HCT116 (cell line): ENCODE data around the gene PBXIP1. TPM values are rescaled to one million over a fixed set of nuclear protein-coding genes. Genes with fewer than 3 reads are reported as not detected.

Experiments used
- ATAC-seq: fragments of 200-7000 bp; cut with Tn5 transposase; 2 replicates; pipeline ENCODE4 v1.9.1; 2020; ENCODE audit warnings: mild to moderate bottlenecking, moderate library complexity
- BruUV-seq: library from RNA; stranded (reverse); fragments of 400-500 nt; replicated peaks from 2 replicates; lab custom pipeline; 2021; lab: Mats Ljungman, UMichigan
- CTCF ChIA-PET: fragments of 300-600 bp; sonication (Branson Sonifier 250); formaldehyde crosslinking; loops from one replicate; lab custom pipeline; 2021; ENCODE audit warnings: antibody characterized with exemption; lab: Charles Lee
- POLR2A ChIA-PET: fragments of 300-600, 350-600 bp; sonication (Branson Sonifier 250); formaldehyde crosslinking; loops from one replicate; lab custom pipeline; 2021; ENCODE audit warnings: antibody characterized with exemption; lab: Charles Lee
- RAD21 ChIA-PET, 2 experiments: fragments of 300-600 bp; sonication (Branson Sonifier 250); formaldehyde crosslinking; loops; one replicate each; lab custom pipeline; 2023; ENCODE audit warnings: low total read pairs in 2 of 2; ENCODE audit not compliant: uncharacterized antibody in 2 of 2, unreplicated experiment in 2 of 2, low non-redundant PET in 1 of 2; lab: Charles Lee
- DNase-seq: peaks from one replicate; pipeline ENCODE4 v3.0.0-alpha.2; 2010; ENCODE audit warnings: low read depth, low spot score
- H2AFZ ChIP-seq: fragments of 200-600 bp; shearing (Covaris generic), sonication (generic); 2 replicates; pipeline ENCODE4 v1.6.1; 2017; ENCODE audit warnings: low read depth, mixed run types, mixed read lengths, antibody characterized with exemption, low read length; ENCODE audit not compliant: poor library complexity, severe bottlenecking
- H3K27ac ChIP-seq: 2 replicates; pipeline ENCODE4 v1.5.1; 2012; ENCODE audit warnings: low read depth, low read length
- H3K27me3 ChIP-seq: fragments of 200-600 bp; sonication (generic); 2 replicates; pipeline ENCODE4 v1.6.1; 2016; ENCODE audit warnings: mixed run types, low read length, mixed read lengths; ENCODE audit not compliant: insufficient read depth
- H3K36me3 ChIP-seq, 2 experiments: fragments of 200-500 bp in 1 of 2; fragments of 200-600 bp in 1 of 2; sonication (Bioruptor generic) in 1 of 2; sonication (generic) in 1 of 2; 2 replicates each; pipeline versions ENCODE4 v1.5.1 to v1.6.1; 2014 to 2016; ENCODE audit warnings: low read length in 2 of 2, inconsistent platforms in 1 of 2, mixed read lengths in 1 of 2, mixed run types in 1 of 2; ENCODE audit not compliant: insufficient read depth in 2 of 2, control insufficient read depth in 1 of 2
- H3K4me1 ChIP-seq, 2 experiments: fragments of 200-600 bp in 1 of 2; sonication (generic) in 1 of 2; 2 replicates each; pipeline versions ENCODE4 v1.5.1 to v1.6.1; 2012 to 2017; ENCODE audit warnings: low read length in 2 of 2, inconsistent platforms in 1 of 2, mild to moderate bottlenecking in 1 of 2, mixed read lengths in 1 of 2, mixed run types in 1 of 2, moderate library complexity in 1 of 2; ENCODE audit not compliant: insufficient read depth in 2 of 2, control insufficient read depth in 1 of 2
- H3K4me2 ChIP-seq: fragments of 200-600 bp; sonication (generic); 2 replicates; pipeline ENCODE4 v1.6.1; 2017; ENCODE audit warnings: mixed run types, low read length, mixed read lengths
- H3K4me3 ChIP-seq, 2 experiments: fragments of 200-600 bp in 1 of 2; sonication (generic) in 1 of 2; replicated peaks in 1 of 2; 2 replicates each; pipeline ENCODE4 v1.5.1; 2011 to 2016; ENCODE audit warnings: low read length in 2 of 2, control low read depth in 1 of 2, low read depth in 1 of 2, mild to moderate bottlenecking in 1 of 2, mixed read lengths in 1 of 2, mixed run types in 1 of 2
- H3K79me2 ChIP-seq: fragments of 200-600 bp; sonication (generic); 2 replicates; pipeline ENCODE4 v1.6.1; 2017; ENCODE audit warnings: mild to moderate bottlenecking, mixed run types, low read length, moderate library complexity, mixed read lengths; ENCODE audit not compliant: insufficient read depth
- H3K9ac ChIP-seq: fragments of 200-600 bp; sonication (generic); 2 replicates; pipeline ENCODE4 v1.6.1; 2016; ENCODE audit warnings: low read length, mixed read lengths
- H3K9me2 ChIP-seq: fragments of 200-600 bp; sonication (generic), shearing (Covaris generic); 2 replicates; pipeline ENCODE4 v1.6.1; 2017; ENCODE audit warnings: mixed run types, mild to moderate bottlenecking, moderate library complexity; ENCODE audit not compliant: insufficient read depth
- H3K9me3 ChIP-seq, 2 experiments: fragments of 200-500 bp in 1 of 2; fragments of 200-600 bp in 1 of 2; sonication (Bioruptor generic) in 1 of 2; sonication (generic) in 1 of 2; 2 replicates each; pipeline ENCODE4 v1.6.1; 2014 to 2017; ENCODE audit warnings: low read length in 2 of 2, mixed read lengths in 2 of 2, inconsistent platforms in 1 of 2, low read depth in 1 of 2, mild to moderate bottlenecking in 1 of 2, mixed run types in 1 of 2, moderate library complexity in 1 of 2; ENCODE audit not compliant: control insufficient read depth in 1 of 2, insufficient read depth in 1 of 2
- H4K20me1 ChIP-seq: fragments of 200-600 bp; sonication (generic), shearing (Covaris generic); 2 replicates; pipeline ENCODE4 v1.6.1; 2017; ENCODE audit warnings: mixed run types, mild to moderate bottlenecking, moderate library complexity; ENCODE audit not compliant: insufficient read depth
- ATF3 ChIP-seq: IDR thresholded peaks from 2 replicates; pipeline ENCODE4 v1.6.1; 2012
- CBX3 ChIP-seq: IDR thresholded peaks from 2 replicates; pipeline ENCODE4 v1.6.1; 2012; ENCODE audit warnings: low read depth
- CTCF ChIP-seq, 3 experiments: fragments of 200-600 bp in 1 of 3; sonication (generic) in 1 of 3; IDR thresholded peaks in 2 of 3; conservative IDR thresholded peaks in 1 of 3; 2 replicates each; pipeline ENCODE4 v1.5.1; 2012 to 2017; ENCODE audit warnings: low read depth in 2 of 3, low read length in 2 of 3, antibody characterized with exemption in 1 of 3, borderline replicate concordance in 1 of 3, control low read depth in 1 of 3, mild to moderate bottlenecking in 1 of 3, mixed read lengths in 1 of 3, mixed run types in 1 of 3, moderate library complexity in 1 of 3; ENCODE audit not compliant: insufficient read depth in 1 of 3
- EGR1 ChIP-seq: IDR thresholded peaks from 2 replicates; pipeline ENCODE4 v1.6.1; 2012; ENCODE audit warnings: low read depth
- ELF1 ChIP-seq: IDR thresholded peaks from 2 replicates; pipeline ENCODE4 v1.6.1; 2012; ENCODE audit warnings: low read depth, borderline replicate concordance
- EZH2 ChIP-seq: fragments of 200-600 bp; sonication (generic); IDR thresholded peaks from 2 replicates; pipeline ENCODE4 v1.6.1; 2017; ENCODE audit warnings: antibody characterized with exemption, mixed run types
- EZH2phosphoT487 ChIP-seq: fragments of 200-600 bp; IDR thresholded peaks from 2 replicates; pipeline ENCODE4 v1.6.1; 2018; ENCODE audit warnings: antibody characterized with exemption, borderline replicate concordance
- FOSL1 ChIP-seq: IDR thresholded peaks from 2 replicates; pipeline ENCODE4 v1.6.1; 2012; ENCODE audit warnings: low read depth
- JUND ChIP-seq: IDR thresholded peaks from 2 replicates; pipeline ENCODE4 v1.6.1; 2012
- MAX ChIP-seq: IDR thresholded peaks from 2 replicates; pipeline ENCODE4 v1.6.1; 2012
- POLR2A ChIP-seq: IDR thresholded peaks from 2 replicates; pipeline ENCODE4 v1.7.0; 2011; ENCODE audit warnings: borderline replicate concordance; ENCODE audit not compliant: insufficient read depth, insufficient read length; ENCODE audit errors: extremely low read depth
- RAD21 ChIP-seq: IDR thresholded peaks from 2 replicates; pipeline ENCODE4 v1.6.1; 2012; ENCODE audit warnings: low read depth, mild to moderate bottlenecking
- REST ChIP-seq: IDR thresholded peaks from 2 replicates; pipeline ENCODE4 v1.6.1; 2012; ENCODE audit warnings: low read depth
- SIN3A ChIP-seq: IDR thresholded peaks from 2 replicates; pipeline ENCODE4 v1.6.1; 2012; ENCODE audit warnings: low read depth
- SP1 ChIP-seq: IDR thresholded peaks from 2 replicates; pipeline ENCODE4 v1.6.1; 2012; ENCODE audit warnings: low read depth
- SRF ChIP-seq: IDR thresholded peaks from 2 replicates; pipeline ENCODE4 v1.6.1; 2012; ENCODE audit warnings: low read depth
- YY1 ChIP-seq: IDR thresholded peaks from 2 replicates; pipeline ENCODE4 v1.6.1; 2011; ENCODE audit warnings: low read length, low read depth, moderate library complexity, mild to moderate bottlenecking; ENCODE audit not compliant: insufficient replicate concordance; ENCODE audit errors: extremely low read depth
- ZBTB33 ChIP-seq: IDR thresholded peaks from 2 replicates; pipeline ENCODE4 v1.6.1; 2011; ENCODE audit warnings: mild to moderate bottlenecking, low read length, moderate library complexity; ENCODE audit not compliant: insufficient replicate concordance; ENCODE audit errors: extremely low read depth
- ZFX ChIP-seq: fragments of 450-650 bp; IDR thresholded peaks from 2 replicates; pipeline ENCODE4 v1.6.1; 2017
- ZNF274 ChIP-seq: fragments of 200-500 bp; sonication (Bioruptor generic); IDR thresholded peaks from 2 replicates; pipeline ENCODE4 v1.6.1; 2014; ENCODE audit warnings: mild to moderate bottlenecking, low read depth, low read length, inconsistent platforms
- intact Hi-C: fragments of 100-400 bp; cut with micrococcal nuclease; formaldehyde crosslinking; loops from 2 replicates; pipeline ENCODE4 v1.10.0; 2022
- total RNA-seq: library from RNA; stranded (reverse); gene quantifications from one replicate; pipeline ENCODE4 v1.2.1, GENCODE V29; 2021; ENCODE audit not compliant: unreplicated experiment

The PBXIP1 gene
- total RNA-seq, 1 experiment from 2014 or later, result 12.6 TPM

DNA sequence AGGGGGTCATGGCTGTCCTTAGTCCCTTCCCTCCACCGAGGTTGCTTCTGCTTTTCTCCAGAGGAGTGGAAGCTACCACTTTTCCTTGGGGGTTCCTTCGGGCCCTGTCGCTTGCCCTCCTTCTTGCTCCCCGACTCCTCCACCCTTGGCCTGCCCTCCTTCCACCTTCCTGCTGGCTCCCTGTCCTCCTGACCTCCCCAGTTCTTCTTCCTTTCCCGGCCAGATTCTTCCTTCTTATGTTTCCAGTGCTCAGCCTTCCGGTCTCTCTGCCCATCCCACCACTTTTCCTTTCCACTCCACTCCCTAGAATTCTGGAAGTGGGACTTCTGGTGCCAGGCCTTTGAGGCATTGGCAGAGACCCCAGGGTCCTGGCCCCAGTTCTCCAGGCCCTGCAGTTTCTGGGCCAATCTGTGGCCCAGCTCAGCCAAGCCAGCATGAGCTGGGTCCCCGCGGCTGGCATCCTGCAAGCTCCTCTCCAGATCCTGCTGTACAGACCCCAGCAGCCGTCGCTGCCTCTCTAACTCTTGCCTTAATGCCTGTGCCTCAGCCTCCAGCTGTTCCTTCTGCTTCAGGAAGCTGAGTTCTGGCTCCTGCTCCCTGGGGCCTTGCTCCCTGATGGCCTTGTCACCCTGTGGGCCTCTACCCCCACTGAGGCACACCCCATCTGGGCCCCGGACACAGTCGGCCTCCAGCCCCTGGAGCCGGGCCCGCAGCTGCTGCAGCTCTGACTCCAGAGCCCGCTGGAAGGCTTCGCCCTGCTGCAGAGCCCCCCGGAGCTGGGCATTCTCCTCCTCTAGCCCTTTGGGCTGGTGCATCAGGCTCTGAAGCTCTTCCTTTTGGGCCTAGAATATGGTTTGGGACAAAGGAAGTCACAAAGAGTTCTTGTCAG lies 9.7 kb downstream of the PBXIP1 start:
- ATAC-seq (no peak), DNase-seq (no peak)
- BruUV-seq, result no TSS peak
- no peak overlapping the region for H3K27ac ChIP-seq
- ChIA-PET POLR2A (no interaction called here), CTCF (no interaction called here), RAD21 (no interaction called here)
- no peak overlapping the region for H2AFZ ChIP-seq
- no peaks in the 10 kb centered on the region for H3K9me3 ChIP-seq
- no peak overlapping the region for H3K4me2 ChIP-seq
- no peaks in the 10 kb centered on the region for H3K9me2 ChIP-seq
- H3K36me3 ChIP-seq, result no peaks in the 10 kb centered on the region
- no peaks in the 10 kb centered on the region for H4K20me1 ChIP-seq
- no peaks in the 10 kb centered on the region for H3K79me2 ChIP-seq
- H3K9ac ChIP-seq, result no peak overlapping the region
- TF ChIP-seq EGR1 (no peak), ZNF274 (no peak), SIN3A (no peak), MAX (no peak), ELF1 (no peak), SP1 (no peak), FOSL1 (no peak), EZH2phosphoT487 (no peak), JUND (no peak), REST (no peak), ATF3 (no peak), POLR2A (no peak), EZH2 (no peak), SRF (no peak), CBX3 (no peak), RAD21 (no peak), YY1 (no peak), ZFX (no peak), ZBTB33 (no peak), CTCF (IDR thresholded peaks at IDR 0.05 in 2 of 3, conservative IDR thresholded peaks at IDR 0.05 in 1 of 3; ENCODE audit: borderline replicate concordance in 1 of 3, insufficient read depth in 1 of 3, low read depth in 2 of 3, low read length in 2 of 3) (no peak)
- no peak overlapping the region for H3K4me3 ChIP-seq
- peaks cover 0 to 3% of the 10 kb centered on the region in 2 experiments; a peak in 1 of 4 replicates for H3K4me1 ChIP-seq
- intact Hi-C loops, result no loop called here
- no peaks in the 10 kb centered on the region for H3K27me3 ChIP-seq
